Stomach (tissue), 9 donors: Measurements from ENCODE around the gene NEURL3. TPM values are rescaled to one million over a fixed set of nuclear protein-coding genes. Genes with fewer than 3 reads are reported as not detected.

Source experiments
- DNase-seq, 2 donors: peaks; one replicate each; pipeline versions ENCODE4 v3.0.0 to v3.0.0-alpha.2; 2013 to 2019
- H3K27ac ChIP-seq, 5 donors: fragments of 200-600 bp in 4 of 5; sonication (generic) in 4 of 5; one replicate each; pipeline ENCODE4 v1.5.1; 2013 to 2019; ENCODE audit warnings: mild to moderate bottlenecking in 1 of 5, moderate library complexity in 1 of 5
- H3K27me3 ChIP-seq, 3 donors: fragments of 200-600 bp; sonication (generic); one replicate each; pipeline ENCODE4 v1.5.1; 2017 to 2019; ENCODE audit warnings: mixed run types in 1 of 3
- H3K36me3 ChIP-seq, 4 donors: fragments of 200-600 bp; sonication (generic); 1 replicate in 3 of 4; 2 replicates in 1 of 4; pipeline ENCODE4 v1.5.1; 2016 to 2019
- H3K4me1 ChIP-seq, 4 donors: fragments of 200-600 bp; sonication (generic); one replicate each; pipeline ENCODE4 v1.5.1; 2016 to 2019
- H3K4me3 ChIP-seq, 4 donors: fragments of 200-600 bp; sonication (generic) in 3 of 4; one replicate each; pipeline ENCODE4 v1.5.1; 2016 to 2019; ENCODE audit warnings: mild to moderate bottlenecking in 1 of 4
- H3K9me3 ChIP-seq, 4 donors: fragments of 200-600 bp; sonication (generic); one replicate each; pipeline ENCODE4 v1.5.1; 2016 to 2019
- EP300 ChIP-seq: sonication (generic); formaldehyde crosslinking; IDR thresholded peaks from one replicate; pipeline ENCODE4 v1.6.1; 2017; ENCODE audit warnings: antibody characterized with exemption
- POLR2A ChIP-seq, 4 donors: fragments of 450-650 bp; IDR thresholded peaks; one replicate each; pipeline ENCODE4 v1.6.1; 2016; ENCODE audit warnings: antibody characterized with exemption in 4 of 4, control low read depth in 2 of 4, mild to moderate bottlenecking in 1 of 4, moderate library complexity in 1 of 4
- POLR2AphosphoS5 ChIP-seq, 3 donors: sonication (generic); formaldehyde crosslinking; IDR thresholded peaks; one replicate each; pipeline ENCODE4 v1.6.1; 2016; ENCODE audit warnings: antibody characterized with exemption in 3 of 3
- WGBS, 5 donors: extraction: QIAGEN DNeasy Blood & Tissue Kit in 3 of 5; methylation state at CpG; one replicate each; pipeline versions ENCODE4 v1.1.5 to v1.1.7; 2013 to 2018; 5-methylcytosine and 5-hydroxymethylcytosine counted together
- intact Hi-C: fragments of 100-400 bp; cut with DNase I; formaldehyde crosslinking; loops from one replicate; pipeline ENCODE4 v1.15.1; 2023; ENCODE audit warnings: low total_unique reads
- polyA plus RNA-seq, 3 donors: library from polyadenylated mRNA; stranded (reverse); fragments of 200-250 nt; gene quantifications; one replicate each; pipeline ENCODE4 v1.2.3, GENCODE V29; 2013
- total RNA-seq, 5 donors: library from RNA; depleted of rRNA; stranded (reverse); fragments of >200 nt; gene quantifications; one replicate each; pipeline versions ENCODE4 v1.1.0 to v1.2.3, GENCODE V29; 2014 to 2016
- TF ChIP-seq, protein P1 (sequence below), 7 experiments: fragments of 450-650 bp in 4 of 7; fragments of 200-600 bp in 3 of 7; sonication (generic) in 3 of 7; IDR thresholded peaks; one replicate each; pipeline ENCODE4 v1.5.1; 2016 to 2019; ENCODE audit warnings: antibody characterized with exemption in 7 of 7, control low read depth in 2 of 7, mild to moderate bottlenecking in 1 of 7
- donor health status: healthy with polysubstance abuse.
- donor health status: Bipolar disorder and iron deficiency.
- donor health status: healthy.

NEURL3 gene
- total and polyA plus RNA-seq, 8 donors, result 0.50 to 12.7 (median 1.6) TPM; not detected in 4

- Histone ChIP-seq H3K4me1 (peaks cover 0 to 21% (median 4%) of the 10 kb centered on the region in 4 donors), H3K27ac (no peak overlapping the region), H3K27me3 (peaks cover 7 to 49% (median 14%) of the 10 kb centered on the region in 3 donors), H3K4me3 (no peak overlapping the region), H3K9me3 (peaks cover 0 to 23% (median 11%) of the 10 kb centered on the region in 4 donors), H3K36me3 (no peaks in the 10 kb centered on the region)
- intact Hi-C loops, result no loop called here
- WGBS, 5 donors, result 69 to 75% (median 71%) methylated on average over 11 to 12 of the region's 12 CpGs
- DNase-seq, result no peak
- TF ChIP-seq, protein P1, sequence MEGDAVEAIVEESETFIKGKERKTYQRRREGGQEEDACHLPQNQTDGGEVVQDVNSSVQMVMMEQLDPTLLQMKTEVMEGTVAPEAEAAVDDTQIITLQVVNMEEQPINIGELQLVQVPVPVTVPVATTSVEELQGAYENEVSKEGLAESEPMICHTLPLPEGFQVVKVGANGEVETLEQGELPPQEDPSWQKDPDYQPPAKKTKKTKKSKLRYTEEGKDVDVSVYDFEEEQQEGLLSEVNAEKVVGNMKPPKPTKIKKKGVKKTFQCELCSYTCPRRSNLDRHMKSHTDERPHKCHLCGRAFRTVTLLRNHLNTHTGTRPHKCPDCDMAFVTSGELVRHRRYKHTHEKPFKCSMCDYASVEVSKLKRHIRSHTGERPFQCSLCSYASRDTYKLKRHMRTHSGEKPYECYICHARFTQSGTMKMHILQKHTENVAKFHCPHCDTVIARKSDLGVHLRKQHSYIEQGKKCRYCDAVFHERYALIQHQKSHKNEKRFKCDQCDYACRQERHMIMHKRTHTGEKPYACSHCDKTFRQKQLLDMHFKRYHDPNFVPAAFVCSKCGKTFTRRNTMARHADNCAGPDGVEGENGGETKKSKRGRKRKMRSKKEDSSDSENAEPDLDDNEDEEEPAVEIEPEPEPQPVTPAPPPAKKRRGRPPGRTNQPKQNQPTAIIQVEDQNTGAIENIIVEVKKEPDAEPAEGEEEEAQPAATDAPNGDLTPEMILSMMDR (IDR thresholded peaks at IDR 0.05), result no peak
- no peak for TF ChIP-seq POLR2AphosphoS5 (IDR thresholded peaks at IDR 0.05)
- no peak for TF ChIP-seq EP300
Observed at GRCh38 chr2:96498021-96498431, 7.1 kb downstream of the NEURL3 start.

GRCh38 chr2:96495982-96496629 lies 9.1 kb downstream of the NEURL3 start:
- Histone ChIP-seq H3K4me1 (peaks cover 0 to 5% (median 0%) of the 10 kb centered on the region in 4 donors), H3K9me3 (peaks cover 0 to 23% (median 11%) of the 10 kb centered on the region in 4 donors), H3K36me3 (no peaks in the 10 kb centered on the region), H3K27ac (no peak overlapping the region), H3K27me3 (peaks cover 7 to 30% (median 9%) of the 10 kb centered on the region in 3 donors), H3K4me3 (no peak overlapping the region)
- intact Hi-C loops, result no loop called here
- TF ChIP-seq, protein P1 (IDR thresholded peaks at IDR 0.05), result no peak
- WGBS, 5 donors, result 28 to 44% (median 42%) methylated on average over 6 of the region's 6 CpGs
- DNase-seq, result no peak

DNA sequence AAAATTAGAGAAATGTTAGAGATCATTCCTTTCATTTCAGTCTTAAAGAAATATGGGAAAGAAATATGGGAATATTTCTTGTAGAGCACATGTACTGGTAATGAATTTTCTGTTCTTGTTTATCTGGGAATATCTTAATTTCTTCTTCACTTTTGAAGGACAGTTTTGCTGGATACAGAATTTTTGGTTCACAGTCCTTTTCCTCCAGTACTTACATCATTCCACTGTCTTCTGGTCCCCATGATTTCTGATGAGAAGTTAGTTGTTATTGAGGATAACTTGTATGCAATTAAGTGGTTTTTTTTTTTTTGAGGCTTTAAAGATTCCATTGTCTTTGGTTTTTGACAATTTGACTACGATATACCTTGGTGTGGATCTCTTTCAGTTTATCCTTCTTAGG lies 11.0 kb downstream of the NEURL3 start:
- no peak overlapping the region for H3K4me3 ChIP-seq
- no peaks in the 10 kb centered on the region for H3K36me3 ChIP-seq
- H3K27me3 ChIP-seq, result peaks cover 0 to 10% (median 0%) of the 10 kb centered on the region in 3 donors
- DNase-seq, result no peak
- intact Hi-C loops, result no loop called here
- WGBS, 5 donors, result 93 to 100% (median 94%) methylated on average over 1 of the region's 1 CpG
- H3K9me3 ChIP-seq, result peaks cover 0 to 23% (median 11%) of the 10 kb centered on the region in 4 donors
- H3K4me1 ChIP-seq, result no peaks in the 10 kb centered on the region
- H3K27ac ChIP-seq, result no peak overlapping the region
- TF ChIP-seq EP300 (no peak), POLR2A (IDR thresholded peaks at IDR 0.05) (no peak), POLR2AphosphoS5 (IDR thresholded peaks at IDR 0.05) (no peak)
- TF ChIP-seq, protein P1 (IDR thresholded peaks at IDR 0.05), result no peak

DNA sequence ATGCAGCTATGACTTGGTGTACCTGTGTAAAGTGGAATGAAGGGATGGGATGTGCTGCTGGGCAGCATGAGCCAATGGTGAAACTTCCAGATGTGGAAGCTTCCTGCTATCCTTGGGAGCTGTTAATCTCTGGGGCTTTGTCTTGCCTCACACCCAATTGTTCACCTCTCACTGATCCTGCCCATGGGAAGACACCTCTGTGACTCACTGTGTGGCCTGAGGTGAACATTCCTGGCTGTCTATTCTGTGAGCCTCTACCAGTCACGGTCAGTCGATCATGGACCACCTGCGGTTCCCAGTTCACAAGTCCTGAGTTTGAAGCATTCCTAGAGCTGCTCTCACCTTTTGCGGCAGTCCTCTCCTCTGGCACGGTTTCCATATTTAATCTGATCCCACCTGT lies 12.1 kb downstream of the NEURL3 start:
- TF ChIP-seq POLR2AphosphoS5 (IDR thresholded peaks at IDR 0.05) (no peak), POLR2A (IDR thresholded peaks at IDR 0.05) (no peak), EP300 (no peak)
- TF ChIP-seq, protein P1 (IDR thresholded peaks at IDR 0.05), result no peak
- no peaks in the 10 kb centered on the region for H3K36me3 ChIP-seq
- H3K4me1 ChIP-seq, result no peaks in the 10 kb centered on the region
- H3K27me3 ChIP-seq, result peaks cover 0 to 7% (median 0%) of the 10 kb centered on the region in 3 donors
- H3K4me3 ChIP-seq, result no peak overlapping the region
- DNase-seq, result no peak
- WGBS, 5 donors, result 62 to 77% (median 68%) methylated on average over 5 of the region's 5 CpGs
- H3K27ac ChIP-seq, result no peak overlapping the region
- H3K9me3 ChIP-seq, result peaks cover 0 to 23% (median 11%) of the 10 kb centered on the region in 4 donors
- intact Hi-C loops, result no loop called here
